Measurements from ENCODE around the gene CCDC27.

The CCDC27 gene

GRCh38 chr1:3752400-3752945, at the start of gene CCDC27:
CCDC27 (plus strand) TSS chr1:3752450; CDS start chr1:3752482, 32 bp downstream.
- no peak for TF ChIP-seq ZNF274 (IDR thresholded peaks at IDR 0.05; ENCODE audit: low read depth, low read length)

DNA sequence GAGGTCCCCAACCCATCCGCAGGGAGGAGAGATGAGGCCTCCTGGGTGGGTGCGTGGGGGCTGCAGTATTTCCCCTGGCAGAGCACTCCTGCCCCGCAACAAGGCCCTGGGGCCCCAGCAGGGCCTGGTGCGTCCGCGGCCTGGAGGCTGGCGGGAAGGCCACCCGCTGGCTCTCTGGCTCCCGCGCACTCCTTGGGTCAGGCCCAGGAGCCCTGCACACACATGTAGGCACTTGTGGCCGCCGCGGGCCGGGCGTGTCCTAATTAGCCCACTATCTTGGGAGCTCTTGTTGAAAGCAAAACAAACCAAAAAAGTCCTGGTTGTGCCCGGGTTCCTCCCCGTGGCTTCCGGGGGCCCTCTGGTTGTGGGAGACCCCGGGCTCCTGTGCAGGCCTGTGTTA, 49.7 kb upstream of the CCDC27 start:
- no peak for TF ChIP-seq ZNF274 (IDR thresholded peaks at IDR 0.05; ENCODE audit: low read depth, low read length)
- H3K4me3 ChIP-seq (ENCODE audit: low read length), result no peak overlapping the region

More at GRCh38 chr1:3752400-3752945, at the start of gene CCDC27:
- no peak within 1 kb of the TSS for H3K4me3 ChIP-seq (ENCODE audit: low read length)

DNA sequence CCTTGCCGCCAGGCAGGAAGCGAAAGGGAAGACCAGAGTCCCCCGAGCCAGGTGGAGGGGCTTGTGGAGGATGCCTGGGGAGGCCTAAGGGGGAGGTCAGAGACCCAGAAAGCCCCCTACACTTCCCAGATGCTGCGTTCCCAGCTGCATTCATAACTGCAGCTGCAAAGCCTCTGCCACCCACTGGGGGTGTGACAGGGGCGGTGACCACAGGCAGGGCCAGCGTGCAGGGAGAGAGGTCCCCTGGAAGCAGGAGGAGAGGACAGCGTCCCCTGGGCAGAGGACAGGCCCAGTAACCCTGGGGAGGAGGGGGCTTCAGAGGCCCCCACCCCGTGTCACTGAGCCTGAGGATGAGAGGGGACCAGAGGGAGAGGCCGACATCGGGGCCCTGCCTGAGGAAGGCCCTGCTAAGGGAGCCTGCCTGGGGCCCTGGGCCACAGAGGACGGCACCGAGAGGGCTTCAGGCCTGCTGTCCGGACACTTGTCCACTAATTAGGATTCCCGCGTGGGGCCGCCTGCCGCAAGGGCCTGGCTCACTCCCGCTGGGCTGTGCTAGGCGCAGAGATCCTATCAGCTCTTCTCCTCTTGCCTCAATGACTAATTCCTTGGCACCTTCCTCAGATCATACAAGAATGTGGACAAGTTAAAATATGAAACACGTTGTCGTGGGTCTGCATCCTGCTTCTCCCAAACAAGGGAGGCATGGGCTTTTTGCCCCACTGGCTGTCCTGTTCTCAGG, 49.1 kb upstream of the CCDC27 start:
- no peak for TF ChIP-seq ZNF274 (IDR thresholded peaks at IDR 0.05; ENCODE audit: low read depth, low read length)
- H3K4me3 ChIP-seq (ENCODE audit: low read length), result no peak overlapping the region

- no peak for TF ChIP-seq ZNF274 (IDR thresholded peaks at IDR 0.05; ENCODE audit: low read depth, low read length)
- no peak overlapping the region for H3K4me3 ChIP-seq (ENCODE audit: low read length)
These were observed 48.4 kb upstream of the CCDC27 start for GRCh38 chr1:3703786-3704371.

- H3K4me3 ChIP-seq (ENCODE audit: low read length), result no peak overlapping the region
- no peak for TF ChIP-seq ZNF274 (IDR thresholded peaks at IDR 0.05; ENCODE audit: low read depth, low read length)
These were observed 46.8 kb upstream of the CCDC27 start for GRCh38 chr1:3705341-3705950.

DNA sequence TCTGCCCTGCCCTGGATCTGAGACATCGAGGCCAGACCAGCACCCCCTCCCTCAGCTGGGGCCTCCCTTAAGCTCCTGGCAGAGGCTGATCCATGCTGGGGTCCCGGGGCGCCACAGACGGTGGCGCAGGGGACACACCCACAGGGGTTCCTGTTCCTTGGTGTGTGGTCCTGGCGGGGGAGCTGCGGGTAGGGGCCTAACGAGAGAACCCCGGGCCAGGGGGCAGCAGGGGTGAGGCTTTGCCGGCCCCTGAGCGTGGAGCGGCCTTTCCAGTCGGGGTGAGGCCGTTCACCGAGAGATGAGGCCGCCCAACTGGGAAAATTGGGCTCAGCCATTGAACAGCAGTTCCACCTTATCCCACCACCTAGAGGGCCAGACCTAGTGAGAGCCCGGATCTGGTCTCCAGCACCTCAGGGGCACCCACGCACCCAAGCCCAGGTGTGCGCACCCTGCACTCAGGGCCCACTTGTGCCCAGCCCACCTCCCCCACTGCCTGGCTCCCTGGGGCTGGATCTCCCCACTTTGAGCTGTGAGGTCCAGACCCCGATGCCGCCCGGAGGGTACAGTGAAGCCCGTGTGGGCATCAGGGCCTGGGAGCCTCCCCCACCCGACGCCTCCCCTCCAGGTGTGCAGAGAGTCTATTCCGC, 45.5 kb upstream of the CCDC27 start:
- TF ChIP-seq ZNF274 (IDR thresholded peaks at IDR 0.05; ENCODE audit: low read depth, low read length), result no peak
- H3K4me3 ChIP-seq (ENCODE audit: low read length), result no peak overlapping the region

DNA sequence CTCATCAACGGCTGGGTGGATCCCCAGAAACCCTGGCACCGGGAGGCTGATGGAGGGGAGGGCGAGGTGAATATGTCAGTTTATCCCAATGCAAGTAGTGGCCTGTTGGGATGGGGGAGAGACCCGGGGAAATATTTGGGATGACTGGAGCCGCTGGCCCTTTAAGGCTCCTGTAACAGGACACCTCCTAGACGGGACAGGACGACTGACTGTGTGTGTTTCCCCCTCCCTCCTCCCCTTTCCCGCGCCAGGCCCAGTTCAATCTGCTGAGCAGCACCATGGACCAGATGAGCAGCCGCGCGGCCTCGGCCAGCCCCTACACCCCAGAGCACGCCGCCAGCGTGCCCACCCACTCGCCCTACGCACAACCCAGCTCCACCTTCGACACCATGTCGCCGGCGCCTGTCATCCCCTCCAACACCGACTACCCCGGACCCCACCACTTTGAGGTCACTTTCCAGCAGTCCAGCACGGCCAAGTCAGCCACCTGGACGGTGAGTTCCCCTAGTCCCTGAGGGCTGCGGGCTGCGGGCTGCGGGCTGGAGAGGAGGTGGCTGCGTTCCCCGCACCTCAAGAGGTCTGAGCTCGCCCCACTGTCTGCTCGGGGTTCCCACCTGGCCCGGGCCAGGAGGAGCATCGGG, 44.8 kb upstream of the CCDC27 start:
- H3K4me3 ChIP-seq (ENCODE audit: low read length), result no peak overlapping the region
- TF ChIP-seq ZNF274 (IDR thresholded peaks at IDR 0.05; ENCODE audit: low read depth, low read length), result no peak

GRCh38 chr1:3707939-3708328, 44.3 kb upstream of the CCDC27 start:
- H3K4me3 ChIP-seq (ENCODE audit: low read length), result no peak overlapping the region
- no peak for TF ChIP-seq ZNF274 (IDR thresholded peaks at IDR 0.05; ENCODE audit: low read depth, low read length)

GRCh38 chr1:3708791-3709190, 43.5 kb upstream of the CCDC27 start:
- no peak overlapping the region for H3K4me3 ChIP-seq (ENCODE audit: low read length)
- no peak for TF ChIP-seq ZNF274 (IDR thresholded peaks at IDR 0.05; ENCODE audit: low read depth, low read length)

DNA sequence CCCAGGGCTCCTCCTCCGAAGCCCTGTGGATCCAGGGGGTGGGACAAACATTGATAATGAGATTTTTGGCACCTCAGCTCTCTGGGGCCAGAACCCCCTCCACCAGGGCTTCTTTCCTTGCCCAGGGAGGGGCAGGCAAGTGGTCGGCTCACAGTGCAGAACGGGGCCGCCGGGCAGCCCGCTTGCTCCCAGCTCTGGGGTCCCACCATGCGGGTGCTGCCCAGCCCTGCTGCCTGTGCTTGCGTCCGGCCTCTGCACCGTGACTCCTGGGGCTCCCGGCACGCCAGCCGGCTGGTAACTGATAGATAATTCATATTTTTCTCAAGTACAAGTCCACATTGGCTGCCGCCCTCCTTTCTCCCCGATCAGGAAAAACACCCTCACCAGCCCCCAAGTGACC, 42.0 kb upstream of the CCDC27 start:
- TF ChIP-seq ZNF274 (IDR thresholded peaks at IDR 0.05; ENCODE audit: low read depth, low read length), result no peak

DNA sequence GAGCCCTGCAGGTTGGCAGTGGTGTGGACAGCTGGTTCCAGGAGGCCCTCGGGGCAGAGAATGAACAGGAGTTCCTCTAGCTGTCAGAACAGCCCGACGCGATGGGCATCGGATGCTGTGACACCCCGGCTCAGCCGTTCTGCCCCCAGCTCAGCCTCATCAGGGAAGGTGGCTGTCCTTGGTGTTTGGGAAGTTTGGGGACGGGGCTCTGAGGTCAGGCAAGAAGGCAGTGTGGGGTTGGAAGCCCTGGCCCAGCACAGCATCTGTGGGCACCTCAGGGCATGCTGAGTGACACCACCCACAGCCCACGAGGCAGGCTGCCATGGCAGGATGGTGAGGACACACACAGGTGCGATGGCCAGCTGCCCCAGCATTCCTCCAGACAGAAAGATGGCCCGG, 40.9 kb upstream of the CCDC27 start:
- no peak overlapping the region for H3K4me3 ChIP-seq (ENCODE audit: low read length)
- no peak for TF ChIP-seq ZNF274 (IDR thresholded peaks at IDR 0.05; ENCODE audit: low read depth, low read length)

More for the DNA sequence above, 42.0 kb upstream of the CCDC27 start:
- no peak overlapping the region for H3K4me3 ChIP-seq (ENCODE audit: low read length)

- no peak for TF ChIP-seq ZNF274 (IDR thresholded peaks at IDR 0.05; ENCODE audit: low read depth, low read length)
- no peak overlapping the region for H3K4me3 ChIP-seq (ENCODE audit: low read length)
These were observed 40.3 kb upstream of the CCDC27 start for GRCh38 chr1:3711780-3712451.
